H9 (cell line): Measurements from ENCODE around the gene KRT81. TPM values are rescaled to one million over a fixed set of nuclear protein-coding genes. Genes with fewer than 3 reads are reported as not detected.
A peak's percentile ranks its signal among the peaks of the same experiment; 100 is the strongest.

Source experiments
- DNase-seq: peaks from one replicate; pipeline ENCODE4 v3.0.0-alpha.2; 2017
- H2AFZ ChIP-seq: one replicate; pipeline ENCODE4 v1.6.1; 2013; ENCODE audit warnings: mild to moderate bottlenecking, low read length, control low read depth, moderate library complexity
- H2AK5ac ChIP-seq: 2 replicates; pipeline ENCODE4 v1.6.1; 2013; ENCODE audit warnings: low read length, control low read depth, mixed read lengths; ENCODE audit not compliant: insufficient read length
- H2BK120ac ChIP-seq: one replicate; pipeline ENCODE4 v1.6.1; 2013; ENCODE audit warnings: low read depth, mild to moderate bottlenecking, low read length, control low read depth, inconsistent platforms; ENCODE audit not compliant: poor library complexity, severe bottlenecking
- H2BK12ac ChIP-seq: 2 replicates; pipeline ENCODE4 v1.6.1; 2013; ENCODE audit warnings: low read length, control low read depth, mixed read lengths, low read depth; ENCODE audit not compliant: insufficient read length
- H2BK15ac ChIP-seq: 2 replicates; pipeline ENCODE4 v1.6.1; 2013; ENCODE audit warnings: low read depth, low read length, control low read depth
- H2BK20ac ChIP-seq: one replicate; pipeline ENCODE4 v1.6.1; 2013; ENCODE audit warnings: low read depth, mild to moderate bottlenecking, low read length, control low read depth, inconsistent platforms; ENCODE audit not compliant: poor library complexity, severe bottlenecking
- H2BK5ac ChIP-seq: 2 replicates; pipeline ENCODE4 v1.6.1; 2013; ENCODE audit warnings: low read length, control low read depth, mixed read lengths; ENCODE audit not compliant: insufficient read length
- H3K14ac ChIP-seq: 2 replicates; pipeline ENCODE4 v1.6.1; 2013; ENCODE audit warnings: low read length, control low read depth; ENCODE audit not compliant: insufficient read depth
- H3K18ac ChIP-seq: 2 replicates; pipeline ENCODE4 v1.6.1; 2013; ENCODE audit warnings: low read depth, mild to moderate bottlenecking, mixed read lengths, low read length, control low read depth; ENCODE audit not compliant: insufficient read length
- H3K23ac ChIP-seq: 2 replicates; pipeline ENCODE4 v1.6.1; 2013; ENCODE audit warnings: low read length, control low read depth, mixed read lengths, low read depth; ENCODE audit not compliant: insufficient read length
- H3K23me2 ChIP-seq: 2 replicates; pipeline ENCODE4 v1.6.1; 2013; ENCODE audit warnings: low read depth, mild to moderate bottlenecking, mixed read lengths, low read length, control low read depth; ENCODE audit not compliant: insufficient read length, poor library complexity, severe bottlenecking
- H3K27ac ChIP-seq: 2 replicates; pipeline ENCODE4 v1.5.1; 2013; ENCODE audit warnings: low read length, control low read depth, mixed read lengths, low read depth; ENCODE audit not compliant: insufficient read length
- H3K27me3 ChIP-seq: 2 replicates; pipeline ENCODE4 v1.6.1; 2013; ENCODE audit warnings: low read length, control low read depth, inconsistent platforms; ENCODE audit not compliant: insufficient read depth
- H3K4ac ChIP-seq: 2 replicates; pipeline ENCODE4 v1.6.1; 2013; ENCODE audit warnings: low read depth, mild to moderate bottlenecking, control low read depth, inconsistent platforms, low read length, moderate library complexity
- H3K4me1 ChIP-seq: 2 replicates; pipeline ENCODE4 v1.6.1; 2013; ENCODE audit warnings: low read length, control low read depth, inconsistent platforms; ENCODE audit not compliant: insufficient read depth
- H3K4me2 ChIP-seq: 2 replicates; pipeline ENCODE4 v1.6.1; 2013; ENCODE audit warnings: low read length, control low read depth, mixed read lengths; ENCODE audit not compliant: insufficient read length, insufficient read depth
- H3K56ac ChIP-seq: 2 replicates; pipeline ENCODE4 v1.6.1; 2013; ENCODE audit warnings: low read depth, mild to moderate bottlenecking, mixed read lengths, low read length, control low read depth; ENCODE audit not compliant: insufficient read length
- H3K79me1 ChIP-seq: 2 replicates; pipeline ENCODE4 v1.6.1; 2013; ENCODE audit warnings: low read depth, mild to moderate bottlenecking, moderate library complexity, low read length, control low read depth, inconsistent platforms; ENCODE audit not compliant: insufficient read depth, poor library complexity, severe bottlenecking
- H3K79me2 ChIP-seq: 2 replicates; pipeline ENCODE4 v1.6.1; 2013; ENCODE audit warnings: low read length, control low read depth, inconsistent platforms; ENCODE audit not compliant: insufficient read depth
- H3K9ac ChIP-seq: 2 replicates; pipeline ENCODE4 v1.6.1; 2013; ENCODE audit warnings: low read length, control low read depth, mixed read lengths; ENCODE audit not compliant: insufficient read length; ENCODE audit errors: extremely low read depth
- H3K9me3 ChIP-seq: one replicate; pipeline ENCODE4 v1.6.1; 2013; ENCODE audit warnings: low read depth, low read length, inconsistent platforms; ENCODE audit not compliant: control insufficient read depth
- H3T11ph ChIP-seq: one replicate; pipeline ENCODE4 v1.6.1; 2013; ENCODE audit warnings: mild to moderate bottlenecking, low read length, control low read depth, inconsistent platforms
- H4K20me1 ChIP-seq: one replicate; pipeline ENCODE4 v1.6.1; 2013; ENCODE audit not compliant: control insufficient read depth, insufficient read length, insufficient read depth
- H4K5ac ChIP-seq: 2 replicates; pipeline ENCODE4 v1.6.1; 2013; ENCODE audit warnings: low read depth, mild to moderate bottlenecking, mixed read lengths, low read length, control low read depth; ENCODE audit not compliant: insufficient read length
- H4K8ac ChIP-seq: replicated peaks from 2 replicates; pipeline ENCODE4 v1.6.1; 2013; ENCODE audit warnings: low read length, control low read depth, mixed read lengths, low read depth; ENCODE audit not compliant: insufficient read length
- H4K91ac ChIP-seq: 2 replicates; pipeline ENCODE4 v1.6.1; 2013; ENCODE audit warnings: low read depth, mild to moderate bottlenecking, moderate library complexity, mixed read lengths, low read length, control low read depth; ENCODE audit not compliant: insufficient read length
- H3K27ac Mint-ChIP-seq, 3 experiments: 2 replicates in 2 of 3; 3 replicates in 1 of 3; pipeline ENCODE4 v1.8.0; 2020 to 2021; ENCODE audit warnings: mixed read lengths in 3 of 3, mild to moderate bottlenecking in 1 of 3, moderate library complexity in 1 of 3
- H3K27me3 Mint-ChIP-seq: 2 replicates; pipeline ENCODE4 v1.8.0; 2021; ENCODE audit warnings: low read depth, mild to moderate bottlenecking, moderate library complexity, mixed read lengths
- H3K36me3 Mint-ChIP-seq, 3 experiments: 2 replicates in 2 of 3; 3 replicates in 1 of 3; pipeline ENCODE4 v1.8.0; 2020 to 2021; ENCODE audit warnings: low read depth in 3 of 3, mixed read lengths in 3 of 3; ENCODE audit not compliant: insufficient read depth in 1 of 3
- H3K4me1 Mint-ChIP-seq, 2 experiments: 2 replicates each; pipeline ENCODE4 v1.8.0; 2020; ENCODE audit warnings: mixed read lengths in 2 of 2
- H3K4me3 Mint-ChIP-seq, 2 experiments: 2 replicates in 1 of 2; 3 replicates in 1 of 2; pipeline ENCODE4 v1.8.0; 2020 to 2021; ENCODE audit warnings: mild to moderate bottlenecking in 2 of 2, mixed read lengths in 2 of 2, moderate library complexity in 1 of 2
- H3K9me3 Mint-ChIP-seq, 2 experiments: 2 replicates in 1 of 2; 3 replicates in 1 of 2; pipeline ENCODE4 v1.8.0; 2020; ENCODE audit warnings: mild to moderate bottlenecking in 2 of 2, mixed read lengths in 2 of 2, moderate library complexity in 1 of 2
- CTCF ChIP-seq: fragments of 200-600 bp; sonication (generic); conservative IDR thresholded peaks from 3 replicates; pipeline ENCODE4 v1.8.0; 2021; ENCODE audit warnings: antibody characterized with exemption, mild to moderate bottlenecking
- WGBS: extraction: QIAGEN DNeasy Blood & Tissue Kit; methylation state at CpG from one replicate; pipeline ENCODE4 v1.1.7; 2013; ENCODE audit warnings: missing lambda C conversion rate, low lambda C conversion rate, mixed read lengths; ENCODE audit not compliant: insufficient read length; ENCODE audit errors: extremely low coverage; 5-methylcytosine and 5-hydroxymethylcytosine counted together
- total RNA-seq: library from RNA; stranded (reverse); gene quantifications from 2 replicates; pipeline ENCODE4 v1.2.1, GENCODE V29; 2021

Gene KRT81
- total RNA-seq, 1 experiment from 2014 or later = not detected

DNA sequence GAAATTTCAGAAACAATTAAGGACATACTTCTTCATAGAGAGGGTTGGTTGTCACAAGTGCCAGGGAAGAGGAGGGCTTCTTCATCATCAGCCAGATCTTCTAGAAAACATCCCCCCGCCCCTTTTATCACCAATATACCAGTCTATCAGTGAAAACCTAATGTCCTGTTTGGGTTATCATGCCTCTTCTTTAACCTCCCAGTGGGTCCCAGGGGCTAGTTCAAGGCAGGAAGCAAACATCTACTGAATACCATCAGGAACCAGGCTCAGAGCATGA is 30.2 kb downstream of the KRT81 start:
- Histone ChIP-seq H2AK5ac (no peak overlapping the region), H3K9me3 (no peaks in the 10 kb centered on the region), H2BK12ac (no peak overlapping the region), H2BK120ac (no peak overlapping the region), H3K79me2 (no peaks in the 10 kb centered on the region), H3T11ph (no peak overlapping the region), H3K18ac (no peak overlapping the region), H4K20me1 (no peaks in the 10 kb centered on the region), H4K8ac (no peak overlapping the region), H4K5ac (no peak overlapping the region), H3K9ac (no peak overlapping the region), H3K79me1 (no peaks in the 10 kb centered on the region), H3K23ac (no peak overlapping the region), H3K23me2 (no peaks in the 10 kb centered on the region), H4K91ac (no peak overlapping the region), H2BK20ac (no peak overlapping the region), H3K27ac (no peak overlapping the region), H3K56ac (no peak overlapping the region), H2BK5ac (no peak overlapping the region), H3K4me1 (no peaks in the 10 kb centered on the region), H3K4me2 (no peak overlapping the region), H2AFZ (no peak overlapping the region), H3K27me3 (no peaks in the 10 kb centered on the region; the same call in 1 of the 2 replicates), H2BK15ac (no peak overlapping the region), H3K14ac (no peak overlapping the region), H3K4ac (no peak overlapping the region)
- TF ChIP-seq CTCF = no peak
- Mint-ChIP-seq H3K4me1 (peaks cover 22 to 23% of the 10 kb centered on the region in 2 experiments), H3K9me3 (peaks cover 15 to 28% of the 10 kb centered on the region in 2 experiments; a peak in 4 of 5 replicates), H3K36me3 (peaks cover 0 to 26% (median 5%) of the 10 kb centered on the region in 3 experiments; a peak in 2 of 7 replicates), H3K4me3 (no peak overlapping the region), H3K27me3 (peaks cover 76% of the 10 kb centered on the region), H3K27ac (peak overlapping the region in 1 of 3 experiments; percentile 12; a peak in 1 of 7 replicates)
- no CpG with 5 or more reads among the region's 1 CpG for WGBS
- no peak for DNase-seq
